Epithelial cell of proximal tubule (primary cell): Measurements from ENCODE around the gene CACNA1D. TPM values are rescaled to one million over a fixed set of nuclear protein-coding genes. Genes with fewer than 3 reads are reported as not detected.

ENCODE experiments used
- DNase-seq: peaks from one replicate; pipeline ENCODE4 v3.0.0-alpha.2; 2011; ENCODE audit warnings: low read depth
- H3K4me3 ChIP-seq: 2 replicates; pipeline ENCODE4 v1.5.1; 2011; ENCODE audit warnings: low read depth, mild to moderate bottlenecking, low read length
- total RNA-seq: library from RNA; depleted of rRNA; stranded (reverse); fragments of >200 nt; gene quantifications from 2 replicates; pipeline ENCODE4 v1.2.3, GENCODE V29; 2015
- TF ChIP-seq, protein P1 (sequence below): conservative IDR thresholded peaks from 2 replicates; pipeline ENCODE4 v1.5.1; 2012; ENCODE audit warnings: low read depth, mild to moderate bottlenecking, low read length

The CACNA1D gene
- total RNA-seq, 1 donor from 2014 or later = 1.9 TPM

DNA sequence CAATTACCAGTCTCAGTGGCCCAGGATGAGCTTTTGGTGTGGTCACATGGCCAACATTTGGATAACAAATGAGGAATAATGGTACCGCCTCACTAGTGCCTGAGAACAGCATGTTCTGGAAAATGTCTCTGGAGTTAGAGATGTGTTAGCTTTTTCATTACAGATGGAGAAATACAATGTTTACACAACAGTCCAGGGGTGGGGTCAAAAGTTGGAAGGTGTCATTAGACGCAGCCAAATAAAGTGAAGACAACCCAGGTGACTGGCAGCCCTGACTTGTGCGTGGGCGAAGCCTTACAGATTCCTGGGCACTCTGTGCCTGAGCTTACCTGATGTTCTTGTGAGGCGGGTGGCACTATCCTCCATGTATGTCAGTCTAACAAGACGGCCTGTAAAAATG, 364.8 kb downstream of the CACNA1D start:
- TF ChIP-seq, protein P1, sequence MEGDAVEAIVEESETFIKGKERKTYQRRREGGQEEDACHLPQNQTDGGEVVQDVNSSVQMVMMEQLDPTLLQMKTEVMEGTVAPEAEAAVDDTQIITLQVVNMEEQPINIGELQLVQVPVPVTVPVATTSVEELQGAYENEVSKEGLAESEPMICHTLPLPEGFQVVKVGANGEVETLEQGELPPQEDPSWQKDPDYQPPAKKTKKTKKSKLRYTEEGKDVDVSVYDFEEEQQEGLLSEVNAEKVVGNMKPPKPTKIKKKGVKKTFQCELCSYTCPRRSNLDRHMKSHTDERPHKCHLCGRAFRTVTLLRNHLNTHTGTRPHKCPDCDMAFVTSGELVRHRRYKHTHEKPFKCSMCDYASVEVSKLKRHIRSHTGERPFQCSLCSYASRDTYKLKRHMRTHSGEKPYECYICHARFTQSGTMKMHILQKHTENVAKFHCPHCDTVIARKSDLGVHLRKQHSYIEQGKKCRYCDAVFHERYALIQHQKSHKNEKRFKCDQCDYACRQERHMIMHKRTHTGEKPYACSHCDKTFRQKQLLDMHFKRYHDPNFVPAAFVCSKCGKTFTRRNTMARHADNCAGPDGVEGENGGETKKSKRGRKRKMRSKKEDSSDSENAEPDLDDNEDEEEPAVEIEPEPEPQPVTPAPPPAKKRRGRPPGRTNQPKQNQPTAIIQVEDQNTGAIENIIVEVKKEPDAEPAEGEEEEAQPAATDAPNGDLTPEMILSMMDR = no peak

DNA sequence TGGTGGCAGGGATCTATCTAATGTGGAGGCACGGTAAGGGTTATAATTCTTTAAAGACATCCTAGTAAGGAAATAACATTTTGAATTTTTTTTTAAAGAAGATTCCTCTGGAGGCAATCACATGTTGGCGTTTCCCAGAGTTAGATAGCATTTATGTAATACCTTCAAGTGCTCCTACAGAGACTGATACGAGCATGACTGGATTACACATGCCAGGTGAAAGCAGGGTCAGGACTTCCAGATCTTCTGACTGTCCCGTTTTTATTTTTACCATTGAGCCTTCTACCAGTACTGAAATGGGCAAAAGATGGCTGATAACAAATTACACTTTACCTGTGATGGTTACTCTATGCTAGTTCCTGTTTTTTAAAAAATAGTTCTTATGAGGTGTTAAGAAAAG, 365.8 kb downstream of the CACNA1D start:
- TF ChIP-seq, protein P1 = no peak
- no peak overlapping the region for H3K4me3 ChIP-seq
- no peak for DNase-seq

More for the DNA sequence above, 364.8 kb downstream of the CACNA1D start:
- H3K4me3 ChIP-seq = no peak overlapping the region
- no peak for DNase-seq

DNA sequence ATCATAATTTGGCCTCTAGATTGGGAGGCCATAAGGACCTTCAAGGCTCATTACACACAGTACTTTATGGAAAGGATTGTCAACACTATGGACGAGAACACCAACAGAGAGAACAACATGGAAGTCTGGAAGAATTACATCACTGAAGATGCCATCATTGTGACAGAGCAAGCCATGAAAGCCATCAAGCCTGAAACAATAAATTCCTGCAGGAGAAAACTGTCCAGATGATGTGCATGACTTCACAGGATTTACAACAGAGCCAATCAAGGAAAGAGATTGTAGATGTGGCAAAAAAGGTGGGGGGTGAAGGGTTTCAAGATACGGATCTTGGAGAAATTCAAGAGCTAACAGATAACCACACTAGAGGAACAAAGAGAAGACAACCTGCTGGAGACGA, 367.8 kb downstream of the CACNA1D start:
- no peak for DNase-seq
- TF ChIP-seq, protein P1 = no peak

DNA sequence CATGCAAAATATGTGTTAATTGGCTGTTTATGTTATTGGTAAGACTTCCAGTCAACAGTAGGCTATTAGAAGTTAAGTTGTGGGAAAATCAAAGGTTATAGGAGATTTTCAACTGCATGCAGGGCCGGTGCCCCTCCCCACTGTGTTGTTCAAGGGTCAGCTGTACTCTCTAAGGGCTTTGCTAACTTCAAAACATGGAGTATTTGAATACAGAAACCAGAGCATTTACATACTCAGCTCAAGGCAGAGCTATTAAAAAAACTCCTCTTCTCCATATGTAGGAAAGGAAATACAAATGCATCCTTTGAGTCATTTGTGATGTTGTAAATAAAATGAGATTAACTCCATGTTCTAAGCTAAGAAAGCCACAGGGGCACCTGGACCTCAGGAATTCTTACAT, 368.7 kb downstream of the CACNA1D start:
- TF ChIP-seq, protein P1 = no peak

More for the DNA sequence above, 367.8 kb downstream of the CACNA1D start:
- no peak overlapping the region for H3K4me3 ChIP-seq

More for the DNA sequence above, 368.7 kb downstream of the CACNA1D start:
- DNase-seq = no peak
- H3K4me3 ChIP-seq = no peak overlapping the region

Other genes with a start within 250 kb of the CACNA1D start
- gene TKT, start 238.6 kb upstream of the CACNA1D start, total RNA-seq = 403 and 614 TPM in 2 replicates
- gene DCP1A, start 147.1 kb upstream of the CACNA1D start, total RNA-seq = 8.8 and 12.2 TPM in 2 replicates